Osteoblast (primary cell): ENCODE data around the gene C2orf74. TPM values are rescaled to one million over a fixed set of nuclear protein-coding genes. Genes with fewer than 3 reads are reported as not detected.
"Not testable (repeated sequence)": the region's sequence is repeated elsewhere in the genome, so short reads cannot be mapped to it uniquely, and the experiment has no call there.

ENCODE experiments used
- DNase-seq: peaks from one replicate; pipeline ENCODE4 v3.0.0; 2011; ENCODE audit warnings: low spot score, mixed read lengths; ENCODE audit not compliant: insufficient read length; ENCODE audit errors: missing footprints
- H2AFZ ChIP-seq: 2 replicates; pipeline ENCODE4 v1.6.0; 2011; ENCODE audit warnings: mild to moderate bottlenecking, low read length
- H3K27ac ChIP-seq: 2 replicates; pipeline ENCODE4 v1.5.1; 2011; ENCODE audit warnings: mild to moderate bottlenecking, low read depth, low read length, moderate library complexity
- H3K27me3 ChIP-seq: 2 replicates; pipeline ENCODE4 v1.6.0; 2012; ENCODE audit warnings: mild to moderate bottlenecking, control low read depth, inconsistent platforms, low read length, moderate library complexity; ENCODE audit not compliant: insufficient read depth
- H3K36me3 ChIP-seq: 2 replicates; pipeline ENCODE4 v1.5.1; 2011; ENCODE audit warnings: mild to moderate bottlenecking, low read length, control low read depth, moderate library complexity; ENCODE audit not compliant: insufficient read depth
- H3K4me1 ChIP-seq: 2 replicates; pipeline ENCODE4 v1.5.1; 2011; ENCODE audit warnings: mild to moderate bottlenecking, low read length, control low read depth, moderate library complexity; ENCODE audit not compliant: insufficient read depth
- H3K4me2 ChIP-seq: 2 replicates; pipeline ENCODE4 v1.6.0; 2011; ENCODE audit warnings: mild to moderate bottlenecking, low read length; ENCODE audit not compliant: insufficient read depth
- H3K4me3 ChIP-seq: fragments of 200-600 bp; sonication (generic); 3 replicates; pipeline ENCODE4 v1.5.1; 2012; ENCODE audit warnings: mild to moderate bottlenecking, low read length, inconsistent platforms; ENCODE audit not compliant: insufficient read depth
- H3K79me2 ChIP-seq: 2 replicates; pipeline ENCODE4 v1.6.0; 2012; ENCODE audit warnings: mild to moderate bottlenecking, low read length, control low read depth, inconsistent platforms; ENCODE audit not compliant: insufficient read depth
- H3K9me3 ChIP-seq: 2 replicates; pipeline ENCODE4 v1.5.1; 2011; ENCODE audit warnings: low read depth, low read length, control low read depth
- H4K20me1 ChIP-seq: 2 replicates; pipeline ENCODE4 v1.6.0; 2012; ENCODE audit warnings: mild to moderate bottlenecking, low read length, control low read depth; ENCODE audit not compliant: insufficient read depth
- CTCF ChIP-seq: IDR thresholded peaks from 2 replicates; pipeline ENCODE4 v1.5.1; 2011; ENCODE audit warnings: mild to moderate bottlenecking, low read depth, low read length, moderate library complexity; ENCODE audit errors: extremely low read depth
- total RNA-seq: library from RNA; depleted of rRNA; stranded (reverse); fragments of >200 nt; gene quantifications from 2 replicates; pipeline ENCODE4 v1.2.3, GENCODE V29; 2012

Gene C2orf74
- total RNA-seq, 1 donor = 6.2 TPM

DNA sequence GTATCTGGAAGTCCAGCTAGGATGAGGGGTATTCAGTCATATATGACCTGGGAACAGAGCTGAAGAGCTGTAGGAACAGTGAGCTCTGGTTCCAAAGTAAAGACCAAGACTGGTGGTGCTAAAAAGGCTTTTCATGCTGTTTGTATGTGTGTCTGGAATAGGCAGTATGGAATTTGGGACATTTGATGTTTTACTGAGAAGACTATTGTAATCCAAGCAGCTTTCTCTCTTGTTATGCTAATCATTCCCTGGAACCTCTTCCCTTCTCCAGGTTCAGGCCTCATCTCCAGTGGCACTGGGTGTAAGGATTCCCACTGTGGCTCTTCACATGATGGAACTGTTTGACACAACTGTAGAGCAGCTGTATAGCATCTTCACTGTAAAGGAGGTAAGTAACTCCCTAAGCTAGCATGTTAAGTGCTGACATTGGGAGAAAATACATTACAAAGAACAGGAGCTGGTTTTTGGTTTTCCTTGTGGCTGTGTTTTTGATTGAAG lies 23.3 kb downstream of the C2orf74 start:
- peaks cover 19% of the 10 kb centered on the region for H3K4me1 ChIP-seq
- no peak for TF ChIP-seq CTCF
- H3K4me2 ChIP-seq = no peak overlapping the region
- H3K9me3 ChIP-seq = no peaks in the 10 kb centered on the region
- no peaks in the 10 kb centered on the region for H3K27me3 ChIP-seq
- peaks cover 43% of the 10 kb centered on the region for H3K79me2 ChIP-seq
- no peaks in the 10 kb centered on the region for H4K20me1 ChIP-seq
- no peak overlapping the region for H3K4me3 ChIP-seq
- no peak overlapping the region for H2AFZ ChIP-seq
- no peak for DNase-seq
- peaks cover 96% of the 10 kb centered on the region for H3K36me3 ChIP-seq
- no peak overlapping the region for H3K27ac ChIP-seq

- Histone ChIP-seq H3K4me3 (no peak overlapping the region), H3K4me2 (no peak overlapping the region), H3K4me1 (peaks cover under 1% of the 10 kb centered on the region), H2AFZ (no peak overlapping the region), H3K79me2 (peaks cover 25% of the 10 kb centered on the region), H3K9me3 (no peaks in the 10 kb centered on the region), H3K27me3 (no peaks in the 10 kb centered on the region), H3K36me3 (peaks cover 90% of the 10 kb centered on the region), H4K20me1 (no peaks in the 10 kb centered on the region), H3K27ac (no peak overlapping the region)
- no peak for TF ChIP-seq CTCF
- no peak for DNase-seq
Observed at GRCh38 chr2:61187085-61187484, 25.1 kb downstream of the C2orf74 start.

GRCh38 chr2:61193670-61194561 lies 31.9 kb downstream of the C2orf74 start:
- Histone ChIP-seq H3K79me2 (no peaks in the 10 kb centered on the region), H3K4me1 (no peaks in the 10 kb centered on the region), H3K27me3 (no peaks in the 10 kb centered on the region), H3K4me3 (no peak overlapping the region), H3K36me3 (peaks cover 40% of the 10 kb centered on the region), H2AFZ (no peak overlapping the region), H3K4me2 (no peak overlapping the region), H3K9me3 (no peaks in the 10 kb centered on the region), H3K27ac (no peak overlapping the region), H4K20me1 (no peaks in the 10 kb centered on the region)
- TF ChIP-seq CTCF = no peak
- no peak for DNase-seq

- H4K20me1 ChIP-seq, H3K79me2 ChIP-seq, H3K4me3 ChIP-seq, DNase-seq, H2AFZ ChIP-seq, H3K9me3 ChIP-seq, H3K27me3 ChIP-seq, H3K4me1 ChIP-seq, H3K27ac ChIP-seq, H3K4me2 ChIP-seq: not testable (repeated sequence)
- H3K36me3 ChIP-seq = peaks cover 33% of the 10 kb centered on the region
Observed at GRCh38 chr2:61194646-61195045, 32.7 kb downstream of the C2orf74 start.
